GM23338 (cell line): ENCODE data around the gene DNAH17. TPM values are rescaled to one million over a fixed set of nuclear protein-coding genes. Genes with fewer than 3 reads are reported as not detected.

Experiments
- ATAC-seq: fragments of 200-7000 bp; cut with Tn5 transposase; 3 replicates; pipeline ENCODE4 v1.9.1; 2020
- DNase-seq: peaks from one replicate; pipeline ENCODE4 v3.0.0-alpha.2; 2015; ENCODE audit warnings: low spot score
- H2AFZ ChIP-seq: fragments of 200-600 bp; sonication (generic); 2 replicates; pipeline ENCODE4 v1.8.0; 2016; ENCODE audit warnings: antibody characterized with exemption, mild to moderate bottlenecking, moderate library complexity
- H3F3A ChIP-seq: fragments of 200-600 bp; sonication (generic); replicated peaks from 2 replicates; pipeline ENCODE4 v1.8.0; 2017; ENCODE audit warnings: antibody characterized with exemption, mixed run types, low read depth
- H3K27ac ChIP-seq: fragments of 200-600 bp; sonication (generic); 2 replicates; pipeline ENCODE4 v1.6.1; 2016; ENCODE audit warnings: low read depth
- H3K27me3 ChIP-seq: fragments of 200-600 bp; sonication (generic); 2 replicates; pipeline ENCODE4 v1.8.0; 2016; ENCODE audit warnings: mild to moderate bottlenecking, mixed run types, moderate library complexity; ENCODE audit not compliant: insufficient read depth
- H3K36me3 ChIP-seq: fragments of 200-600 bp; sonication (generic); 2 replicates; pipeline ENCODE4 v1.8.0; 2016; ENCODE audit warnings: mild to moderate bottlenecking; ENCODE audit not compliant: insufficient read depth
- H3K4me1 ChIP-seq: fragments of 200-600 bp; sonication (generic); 2 replicates; pipeline ENCODE4 v1.8.0; 2016; ENCODE audit warnings: mild to moderate bottlenecking, moderate library complexity; ENCODE audit not compliant: insufficient read depth
- H3K4me2 ChIP-seq: fragments of 200-600 bp; sonication (generic); 2 replicates; pipeline ENCODE4 v1.7.1; 2017; ENCODE audit warnings: mixed run types
- H3K4me3 ChIP-seq: fragments of 200-600 bp; sonication (generic); 2 replicates; pipeline ENCODE4 v1.6.1; 2016; ENCODE audit warnings: mixed run types
- H3K79me2 ChIP-seq: fragments of 200-600 bp; sonication (generic); replicated peaks from 2 replicates; pipeline ENCODE4 v1.8.0; 2017; ENCODE audit warnings: mild to moderate bottlenecking; ENCODE audit not compliant: insufficient read depth
- H3K9me2 ChIP-seq: fragments of 200-600 bp; sonication (generic); 2 replicates; pipeline ENCODE4 v1.8.0; 2017; ENCODE audit not compliant: insufficient read depth
- H4K20me1 ChIP-seq: fragments of 200-600 bp; sonication (generic); replicated peaks from 2 replicates; pipeline ENCODE4 v1.8.0; 2017; ENCODE audit warnings: mild to moderate bottlenecking; ENCODE audit not compliant: insufficient read depth
- H3K27ac Mint-ChIP-seq: 2 replicates; pipeline ENCODE4 v1.8.0; 2020; ENCODE audit warnings: inconsistent platforms, mild to moderate bottlenecking, moderate library complexity, mixed read lengths
- H3K27me3 Mint-ChIP-seq: 3 replicates; pipeline ENCODE4 v1.8.0; 2022; ENCODE audit warnings: low read depth, mild to moderate bottlenecking, moderate library complexity, mixed read lengths, inconsistent platforms; ENCODE audit not compliant: insufficient read depth, poor library complexity
- H3K36me3 Mint-ChIP-seq: 3 replicates; pipeline ENCODE4 v1.8.0; 2021; ENCODE audit warnings: low read depth, mild to moderate bottlenecking, inconsistent platforms, moderate library complexity, mixed read lengths
- H3K4me1 Mint-ChIP-seq: 3 replicates; pipeline ENCODE4 v1.8.0; 2020; ENCODE audit warnings: mild to moderate bottlenecking, inconsistent platforms, mixed read lengths
- H3K4me3 Mint-ChIP-seq: 3 replicates; pipeline ENCODE4 v1.8.0; 2021; ENCODE audit warnings: moderate library complexity, mild to moderate bottlenecking, inconsistent platforms, mixed read lengths
- H3K9me3 Mint-ChIP-seq: 3 replicates; pipeline ENCODE4 v1.8.0; 2020; ENCODE audit warnings: moderate library complexity, mild to moderate bottlenecking, inconsistent platforms, mixed read lengths
- CREB1 ChIP-seq: fragments of 250-450 bp; sonication (Bioruptor Pico); IDR thresholded peaks from 2 replicates; pipeline ENCODE4 v1.5.0; 2020; ENCODE audit warnings: low read depth, mild to moderate bottlenecking, moderate library complexity
- JUNB ChIP-seq: IDR thresholded peaks from one replicate; pipeline ENCODE4 v1.6.1; 2016; ENCODE audit warnings: antibody characterized with exemption; ENCODE audit not compliant: unreplicated experiment
- NANOG ChIP-seq: IDR thresholded peaks from 2 replicates; pipeline ENCODE4 v1.6.1; 2016; ENCODE audit warnings: antibody characterized with exemption, borderline replicate concordance
- POLR2AphosphoS5 ChIP-seq: IDR thresholded peaks from 2 replicates; pipeline ENCODE4 v1.6.1; 2016; ENCODE audit warnings: antibody characterized with exemption, low read depth
- STAT1 ChIP-seq: IDR thresholded peaks from one replicate; pipeline ENCODE4 v1.6.1; 2016; ENCODE audit warnings: antibody characterized with exemption; ENCODE audit not compliant: unreplicated experiment
- ZNF114 ChIP-seq: fragments of 250-450 bp; sonication (Bioruptor Pico); IDR thresholded peaks from 2 replicates; pipeline ENCODE4 v1.5.0; 2020; ENCODE audit warnings: mild to moderate bottlenecking, moderate library complexity
- polyA plus RNA-seq: library from polyadenylated mRNA; unstranded; fragments of >200 nt; fragmentation: Nextera tagmentation; extraction: Ambion mirVana; gene quantifications from 2 replicates; pipeline ENCODE4 v1.2.1, GENCODE V29; 2016
- total RNA-seq: library from RNA; depleted of rRNA; stranded (reverse); fragments of >200 nt; shearing (Covaris generic); gene quantifications from 2 replicates; pipeline ENCODE4 v1.2.3, GENCODE V29; 2014
- TF ChIP-seq, protein P1 (sequence below): fragments of 250-450 bp; sonication (Bioruptor Pico); IDR thresholded peaks from 2 replicates; pipeline ENCODE4 v1.5.0; 2020; ENCODE audit warnings: mild to moderate bottlenecking, moderate library complexity

DNAH17 gene
- total and polyA plus RNA-seq, 2 experiments from 2014 or later = 0.59 to 2.0 TPM

- TF ChIP-seq, protein P1, sequence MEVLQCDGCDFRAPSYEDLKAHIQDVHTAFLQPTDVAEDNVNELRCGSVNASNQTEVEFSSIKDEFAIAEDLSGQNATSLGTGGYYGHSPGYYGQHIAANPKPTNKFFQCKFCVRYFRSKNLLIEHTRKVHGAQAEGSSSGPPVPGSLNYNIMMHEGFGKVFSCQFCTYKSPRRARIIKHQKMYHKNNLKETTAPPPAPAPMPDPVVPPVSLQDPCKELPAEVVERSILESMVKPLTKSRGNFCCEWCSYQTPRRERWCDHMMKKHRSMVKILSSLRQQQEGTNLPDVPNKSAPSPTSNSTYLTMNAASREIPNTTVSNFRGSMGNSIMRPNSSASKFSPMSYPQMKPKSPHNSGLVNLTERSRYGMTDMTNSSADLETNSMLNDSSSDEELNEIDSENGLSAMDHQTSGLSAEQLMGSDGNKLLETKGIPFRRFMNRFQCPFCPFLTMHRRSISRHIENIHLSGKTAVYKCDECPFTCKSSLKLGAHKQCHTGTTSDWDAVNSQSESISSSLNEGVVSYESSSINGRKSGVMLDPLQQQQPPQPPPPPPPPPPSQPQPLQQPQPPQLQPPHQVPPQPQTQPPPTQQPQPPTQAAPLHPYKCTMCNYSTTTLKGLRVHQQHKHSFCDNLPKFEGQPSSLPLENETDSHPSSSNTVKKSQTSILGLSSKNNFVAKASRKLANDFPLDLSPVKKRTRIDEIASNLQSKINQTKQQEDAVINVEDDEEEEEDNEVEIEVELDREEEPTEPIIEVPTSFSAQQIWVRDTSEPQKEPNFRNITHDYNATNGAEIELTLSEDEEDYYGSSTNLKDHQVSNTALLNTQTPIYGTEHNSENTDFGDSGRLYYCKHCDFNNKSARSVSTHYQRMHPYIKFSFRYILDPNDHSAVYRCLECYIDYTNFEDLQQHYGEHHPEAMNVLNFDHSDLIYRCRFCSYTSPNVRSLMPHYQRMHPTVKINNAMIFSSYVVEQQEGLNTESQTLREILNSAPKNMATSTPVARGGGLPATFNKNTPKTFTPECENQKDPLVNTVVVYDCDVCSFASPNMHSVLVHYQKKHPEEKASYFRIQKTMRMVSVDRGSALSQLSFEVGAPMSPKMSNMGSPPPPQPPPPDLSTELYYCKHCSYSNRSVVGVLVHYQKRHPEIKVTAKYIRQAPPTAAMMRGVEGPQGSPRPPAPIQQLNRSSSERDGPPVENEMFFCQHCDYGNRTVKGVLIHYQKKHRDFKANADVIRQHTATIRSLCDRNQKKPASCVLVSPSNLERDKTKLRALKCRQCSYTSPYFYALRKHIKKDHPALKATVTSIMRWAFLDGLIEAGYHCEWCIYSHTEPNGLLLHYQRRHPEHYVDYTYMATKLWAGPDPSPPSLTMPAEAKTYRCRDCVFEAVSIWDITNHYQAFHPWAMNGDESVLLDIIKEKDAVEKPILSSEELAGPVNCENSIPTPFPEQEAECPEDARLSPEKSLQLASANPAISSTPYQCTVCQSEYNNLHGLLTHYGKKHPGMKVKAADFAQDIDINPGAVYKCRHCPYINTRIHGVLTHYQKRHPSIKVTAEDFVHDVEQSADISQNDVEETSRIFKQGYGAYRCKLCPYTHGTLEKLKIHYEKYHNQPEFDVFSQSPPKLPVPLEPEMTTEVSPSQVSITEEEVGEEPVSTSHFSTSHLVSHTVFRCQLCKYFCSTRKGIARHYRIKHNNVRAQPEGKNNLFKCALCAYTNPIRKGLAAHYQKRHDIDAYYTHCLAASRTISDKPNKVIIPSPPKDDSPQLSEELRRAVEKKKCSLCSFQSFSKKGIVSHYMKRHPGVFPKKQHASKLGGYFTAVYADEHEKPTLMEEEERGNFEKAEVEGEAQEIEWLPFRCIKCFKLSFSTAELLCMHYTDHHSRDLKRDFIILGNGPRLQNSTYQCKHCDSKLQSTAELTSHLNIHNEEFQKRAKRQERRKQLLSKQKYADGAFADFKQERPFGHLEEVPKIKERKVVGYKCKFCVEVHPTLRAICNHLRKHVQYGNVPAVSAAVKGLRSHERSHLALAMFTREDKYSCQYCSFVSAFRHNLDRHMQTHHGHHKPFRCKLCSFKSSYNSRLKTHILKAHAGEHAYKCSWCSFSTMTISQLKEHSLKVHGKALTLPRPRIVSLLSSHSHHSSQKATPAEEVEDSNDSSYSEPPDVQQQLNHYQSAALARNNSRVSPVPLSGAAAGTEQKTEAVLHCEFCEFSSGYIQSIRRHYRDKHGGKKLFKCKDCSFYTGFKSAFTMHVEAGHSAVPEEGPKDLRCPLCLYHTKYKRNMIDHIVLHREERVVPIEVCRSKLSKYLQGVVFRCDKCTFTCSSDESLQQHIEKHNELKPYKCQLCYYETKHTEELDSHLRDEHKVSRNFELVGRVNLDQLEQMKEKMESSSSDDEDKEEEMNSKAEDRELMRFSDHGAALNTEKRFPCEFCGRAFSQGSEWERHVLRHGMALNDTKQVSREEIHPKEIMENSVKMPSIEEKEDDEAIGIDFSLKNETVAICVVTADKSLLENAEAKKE (CRISPR knock-in tag) = no peak
- no peak for TF ChIP-seq ZNF114 (CRISPR knock-in tag)
- no peak for TF ChIP-seq POLR2AphosphoS5
- no peak for TF ChIP-seq JUNB
- no peak for TF ChIP-seq CREB1 (CRISPR knock-in tag)
- TF ChIP-seq NANOG = no peak
- no peak for TF ChIP-seq STAT1
Measured at GRCh38 chr17:78566947-78567346, 10.2 kb downstream of the DNAH17 start (continued).

DNA sequence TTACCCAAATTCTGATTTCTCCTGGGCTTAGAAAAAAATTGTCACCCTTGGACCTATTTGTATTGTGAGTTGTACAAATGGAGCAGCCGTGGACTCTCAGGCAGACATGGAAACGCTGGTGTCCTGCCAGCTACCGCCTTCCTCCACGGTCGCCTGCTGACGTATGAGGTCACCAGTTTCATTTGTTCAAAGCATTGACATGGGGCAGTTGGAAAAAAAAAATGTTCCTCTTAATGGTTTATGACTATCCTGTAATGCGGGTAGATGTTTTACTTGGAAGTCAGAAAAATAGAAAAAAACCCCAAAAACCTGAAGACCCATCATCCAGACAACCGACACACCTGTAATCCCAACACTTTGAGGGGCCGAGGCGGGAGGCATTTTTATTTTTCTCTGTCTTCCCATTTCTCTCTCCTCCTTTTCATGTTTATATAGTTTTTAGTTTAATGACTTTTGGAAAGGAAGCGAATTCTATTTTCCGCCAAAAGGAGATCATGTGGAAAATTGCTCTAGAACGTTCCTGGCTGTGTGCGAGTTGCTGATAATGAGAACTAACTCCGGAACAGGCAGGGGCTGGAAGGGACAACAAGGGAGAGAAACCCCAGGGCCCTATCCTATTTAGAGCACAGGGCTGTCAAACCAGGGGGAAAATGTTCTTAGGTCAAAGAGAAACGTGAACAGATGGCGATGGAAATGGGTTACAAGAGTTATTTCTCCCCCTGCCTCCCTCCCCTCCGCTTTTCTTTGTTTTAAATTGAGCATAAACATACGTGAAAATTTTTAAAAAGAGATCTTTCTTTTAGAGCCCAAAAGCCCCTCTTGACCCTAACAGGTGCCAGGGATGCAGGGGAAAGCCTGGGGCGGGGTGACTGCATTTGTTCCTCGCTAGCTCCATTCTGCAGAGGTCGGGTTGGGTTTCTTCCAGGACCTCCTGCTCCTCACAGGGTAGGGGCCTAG, 13.7 kb downstream of the DNAH17 start:
- no peaks in the 10 kb centered on the region for H3K36me3 ChIP-seq
- H3K27ac ChIP-seq = no peak overlapping the region
- no peak for ATAC-seq
- no peaks in the 10 kb centered on the region for H3F3A ChIP-seq
- H3K4me3 Mint-ChIP-seq = no peak overlapping the region
- no peaks in the 10 kb centered on the region for H3K4me1 Mint-ChIP-seq
- no peak for DNase-seq
- no peaks in the 10 kb centered on the region for H3K4me1 ChIP-seq
- no peak overlapping the region for H3K4me2 ChIP-seq
- H3K9me2 ChIP-seq = peaks cover 5% of the 10 kb centered on the region
- no peaks in the 10 kb centered on the region for H4K20me1 ChIP-seq
- no peak overlapping the region for H2AFZ ChIP-seq
- no peaks in the 10 kb centered on the region for H3K27me3 ChIP-seq
- H3K27ac Mint-ChIP-seq = no peak overlapping the region
- no peaks in the 10 kb centered on the region for H3K36me3 Mint-ChIP-seq
- H3K79me2 ChIP-seq = no peaks in the 10 kb centered on the region
- H3K27me3 Mint-ChIP-seq = peaks cover 11% of the 10 kb centered on the region
- peaks cover 2% of the 10 kb centered on the region; the same call in 1 of the 3 replicates for H3K9me3 Mint-ChIP-seq
- no peak overlapping the region for H3K4me3 ChIP-seq
- TF ChIP-seq, protein P1 (CRISPR knock-in tag) = no peak
